ENCODE measurements around the gene ACVRL1.

ACVRL1 gene

GRCh38 chr12:51900323-51900889 lies 6.9 kb upstream of the ACVRL1 start:
- no peak for DNase-seq

GRCh38 chr12:51901121-51901817 lies 6.0 kb upstream of the ACVRL1 start:
- DNase-seq = no peak

- no peak for DNase-seq
Observed at GRCh38 chr12:51901881-51902280, 5.4 kb upstream of the ACVRL1 start.

GRCh38 chr12:51904951-51905470 lies 2.3 kb upstream of the ACVRL1 start:
- DNase-seq = no peak

GRCh38 chr12:51905471-51906429 lies 1.6 kb upstream of the ACVRL1 start:
- DNase-seq = no peak

GRCh38 chr12:51906430-51907082 lies 748 bp upstream of the ACVRL1 start:
- no peak for DNase-seq

- no peak for DNase-seq
Observed at GRCh38 chr12:51907856-51908425, 637 bp downstream of the ACVRL1 start.

GRCh38 chr12:51908876-51909592 lies 1.7 kb downstream of the ACVRL1 start:
- no peak for DNase-seq

- DNase-seq = no peak
Observed at GRCh38 chr12:51910168-51910567, 2.9 kb downstream of the ACVRL1 start.

GRCh38 chr12:51910691-51911090 lies 3.4 kb downstream of the ACVRL1 start:
- DNase-seq = no peak

GRCh38 chr12:51911307-51911706 lies 4.0 kb downstream of the ACVRL1 start:
- DNase-seq = no peak

- DNase-seq = no peak
Observed at GRCh38 chr12:51911788-51912711, 4.7 kb downstream of the ACVRL1 start.

GRCh38 chr12:51913071-51914033 lies 6.0 kb downstream of the ACVRL1 start:
- DNase-seq = no peak

- DNase-seq = no peak
Observed at GRCh38 chr12:51914034-51914923, 7.0 kb downstream of the ACVRL1 start.

- DNase-seq = no peak
Observed at GRCh38 chr12:51915003-51915625, 7.8 kb downstream of the ACVRL1 start.

- DNase-seq = no peak
Observed at GRCh38 chr12:51915951-51916350, 8.6 kb downstream of the ACVRL1 start.

- DNase-seq = no peak
Observed at GRCh38 chr12:51917041-51917590, 9.8 kb downstream of the ACVRL1 start.
